NCI-H526 treated with DMSO at 0.1 percent for 48 hours (cell line): Measurements from ENCODE around the gene VASH2.
"Not testable (repeated sequence)": the region's sequence is repeated elsewhere in the genome, so short reads cannot be mapped to it uniquely, and the experiment has no call there.

Source experiments
- DNase-seq: peaks from one replicate; lab custom pipeline; 2025; lab: John Stamatoyannopoulos, UW

VASH2 gene

GRCh38 chr1:212950243-212951125, at the start of gene VASH2:
Gene VASH2 (plus strand): TSS chr1:212950541. CDS start chr1:212951543, 1,002 bp downstream.
- peak; percentile 55 for DNase-seq

GRCh38 chr1:212901290-212901689, 49.1 kb upstream of the VASH2 start:
- DNase-seq = no peak

- no peak for DNase-seq
Measured at GRCh38 chr1:212902054-212902453, 48.3 kb upstream of the VASH2 start.

GRCh38 chr1:212903664-212904063, 46.7 kb upstream of the VASH2 start:
- no peak for DNase-seq

GRCh38 chr1:212908071-212908470, 42.3 kb upstream of the VASH2 start:
- not testable (repeated sequence) for DNase-seq

- DNase-seq = no peak
Measured at GRCh38 chr1:212908971-212909370, 41.4 kb upstream of the VASH2 start.

- DNase-seq = no peak
Measured at GRCh38 chr1:212909652-212910063, 40.7 kb upstream of the VASH2 start.

- DNase-seq = not testable (repeated sequence)
Measured at GRCh38 chr1:212910213-212910612, 40.1 kb upstream of the VASH2 start.

GRCh38 chr1:212913638-212914037, 36.7 kb upstream of the VASH2 start:
- not testable (repeated sequence) for DNase-seq

GRCh38 chr1:212914110-212914509, 36.2 kb upstream of the VASH2 start:
- not testable (repeated sequence) for DNase-seq

- no peak for DNase-seq
Measured at GRCh38 chr1:212914789-212915188, 35.6 kb upstream of the VASH2 start.

GRCh38 chr1:212915245-212916091, 34.9 kb upstream of the VASH2 start:
- DNase-seq = no peak

GRCh38 chr1:212916481-212917133, 33.7 kb upstream of the VASH2 start:
- no peak for DNase-seq

GRCh38 chr1:212917134-212917485, 33.2 kb upstream of the VASH2 start:
- no peak for DNase-seq

GRCh38 chr1:212917858-212918257, 32.5 kb upstream of the VASH2 start:
- DNase-seq = no peak

GRCh38 chr1:212918824-212919223, 31.5 kb upstream of the VASH2 start:
- DNase-seq = no peak

GRCh38 chr1:212920246-212920645, 30.1 kb upstream of the VASH2 start:
- no peak for DNase-seq

GRCh38 chr1:212920896-212921295, 29.4 kb upstream of the VASH2 start:
- DNase-seq = no peak

GRCh38 chr1:212922016-212922415, 28.3 kb upstream of the VASH2 start:
- no peak for DNase-seq

GRCh38 chr1:212926372-212926771, 24.0 kb upstream of the VASH2 start:
- DNase-seq = no peak

GRCh38 chr1:212928323-212929291, 21.7 kb upstream of the VASH2 start:
- DNase-seq = no peak
